NCI-H226 (cell line): ENCODE results near the gene CARMIL3.

ENCODE experiments used
- DNase-seq: peaks from one replicate; pipeline ENCODE4 v3.0.0-alpha.2; 2015

Gene CARMIL3

GRCh38 chr14:24062216-24062980, 10.6 kb downstream of the CARMIL3 start:
- no peak for DNase-seq

- no peak for DNase-seq
Observed at GRCh38 chr14:24063263-24063836, 11.5 kb downstream of the CARMIL3 start.

DNA sequence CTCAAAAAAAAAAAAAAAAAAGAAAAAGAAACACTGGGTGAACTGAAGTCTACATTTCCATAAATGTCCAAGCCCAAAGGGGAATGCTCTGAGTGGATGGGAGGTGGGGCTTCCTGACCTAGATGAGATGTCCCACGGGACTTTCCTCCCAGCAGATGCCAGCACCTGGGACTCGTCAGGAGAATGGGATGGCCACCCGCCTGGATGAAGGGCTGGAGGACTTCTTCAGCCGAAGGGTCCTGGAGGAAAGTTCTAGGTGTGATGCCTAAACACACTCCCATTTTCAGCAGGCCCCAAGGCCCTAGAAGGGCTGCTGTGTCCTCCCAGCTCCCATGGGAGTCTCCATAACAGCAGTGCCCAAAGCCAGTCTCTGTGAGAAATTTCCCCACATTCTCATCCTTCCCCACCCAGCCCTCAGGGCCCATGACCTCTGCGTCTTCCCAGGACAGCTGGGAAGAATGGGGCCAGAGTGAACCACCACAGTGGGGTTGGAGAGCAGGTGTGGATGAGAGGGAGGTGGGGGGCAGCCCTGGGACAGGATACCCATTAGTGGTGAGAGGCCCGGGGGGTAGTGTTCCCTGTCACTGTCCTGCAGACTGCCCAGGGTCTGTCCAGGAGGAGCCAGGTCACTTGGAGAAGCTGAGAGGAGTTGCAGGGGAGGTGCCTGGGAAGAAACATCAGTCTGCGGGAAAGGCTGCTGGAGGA, 12.4 kb downstream of the CARMIL3 start:
- no peak for DNase-seq

GRCh38 chr14:24064856-24065255, 13.0 kb downstream of the CARMIL3 start:
- no peak for DNase-seq

DNA sequence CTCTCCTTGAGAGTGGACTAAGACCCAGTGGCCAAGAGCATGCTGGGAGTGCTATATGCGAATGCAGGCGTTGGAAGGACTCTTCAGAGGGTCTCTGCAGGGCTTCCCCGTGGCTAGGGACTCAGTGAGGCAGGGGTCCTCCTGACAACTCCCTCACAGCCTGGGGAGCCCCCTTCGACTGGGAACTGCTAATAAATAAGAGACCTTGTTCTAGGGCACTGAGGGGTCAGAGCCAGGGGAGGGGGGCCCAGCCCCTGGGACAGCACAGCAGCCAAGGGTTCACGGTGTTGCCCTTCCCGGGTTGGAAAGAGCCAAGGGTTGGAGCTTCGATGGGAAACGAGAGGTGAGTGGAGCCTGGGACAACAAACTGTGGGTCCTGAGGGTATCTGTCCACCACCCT, 13.6 kb downstream of the CARMIL3 start:
- no peak for DNase-seq

DNA sequence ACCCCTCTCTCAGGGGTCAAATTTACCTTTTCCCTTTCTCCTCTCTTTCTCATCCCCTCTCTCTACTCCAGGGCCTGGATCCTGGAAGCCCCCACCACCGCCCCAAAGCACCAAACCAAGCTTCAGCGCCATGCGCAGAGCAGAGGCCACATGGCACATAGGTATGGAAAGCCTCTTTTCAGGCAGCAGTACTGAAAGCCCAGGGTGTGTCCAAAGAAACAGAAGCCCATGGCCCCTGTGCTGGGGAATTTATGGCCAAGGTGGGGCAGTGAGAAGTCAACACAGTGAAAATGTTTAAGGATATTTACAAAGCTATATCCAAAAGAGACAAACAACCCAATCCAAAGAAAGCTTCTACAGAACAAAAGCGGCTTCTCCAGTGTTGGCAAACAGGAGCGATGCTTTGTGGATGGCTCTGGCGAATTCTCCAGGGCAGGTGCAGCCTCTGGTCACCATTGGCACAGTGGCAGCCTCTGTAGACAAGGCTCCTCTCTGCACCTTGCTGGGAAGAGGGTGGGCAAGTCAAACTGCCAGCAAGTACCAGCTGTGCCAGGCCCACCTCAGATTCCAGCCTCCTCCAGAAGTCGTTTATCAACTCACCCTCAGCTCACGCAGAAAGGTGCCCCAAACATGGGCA, 14.8 kb downstream of the CARMIL3 start:
- no peak for DNase-seq

GRCh38 chr14:24067133-24068082, 15.6 kb downstream of the CARMIL3 start:
- DNase-seq, result no peak

- DNase-seq, result no peak
Observed at GRCh38 chr14:24068711-24069410, 17.1 kb downstream of the CARMIL3 start.

- DNase-seq, result no peak
Observed at GRCh38 chr14:24069411-24069735, 17.6 kb downstream of the CARMIL3 start.

DNA sequence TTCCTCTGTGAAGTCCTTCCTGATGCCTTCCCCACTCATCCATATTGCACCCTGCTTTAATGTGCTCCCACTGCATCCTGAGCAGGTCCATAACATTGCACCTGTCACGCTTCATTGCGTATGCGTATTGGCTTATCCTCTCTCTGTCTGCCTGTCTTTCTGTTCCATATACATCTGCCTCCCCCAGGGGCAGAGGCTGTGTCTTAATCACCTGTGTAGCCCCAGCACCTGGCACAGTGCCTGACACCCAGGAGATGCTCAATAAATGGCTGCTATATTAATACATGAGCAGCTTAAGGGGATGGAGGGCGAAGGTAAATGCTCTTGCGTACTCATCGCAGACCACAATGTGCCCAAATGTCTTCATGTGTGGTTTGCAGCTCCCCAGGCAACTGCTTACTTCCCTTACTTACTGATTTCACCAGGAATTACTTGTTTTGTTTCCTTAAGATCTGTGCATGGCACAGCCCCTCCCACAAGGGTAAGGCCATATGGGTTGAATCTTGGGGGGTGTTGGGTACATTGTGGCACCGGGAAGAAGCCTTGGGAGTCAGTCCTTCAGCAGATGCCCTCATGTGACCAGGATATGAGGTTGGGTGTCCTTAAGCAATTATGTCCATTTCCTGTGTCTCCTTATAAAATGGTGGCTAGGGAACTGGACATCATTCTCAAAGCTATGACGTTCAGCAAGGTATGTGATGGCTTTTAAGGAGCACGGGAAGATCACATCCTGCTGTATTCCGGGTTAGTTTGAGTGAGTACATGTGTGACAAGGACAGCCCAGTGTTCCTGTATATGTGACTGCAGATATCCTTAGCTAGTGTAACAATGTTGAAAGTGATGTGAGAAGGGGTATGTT, 18.7 kb downstream of the CARMIL3 start:
- no peak for DNase-seq

DNA sequence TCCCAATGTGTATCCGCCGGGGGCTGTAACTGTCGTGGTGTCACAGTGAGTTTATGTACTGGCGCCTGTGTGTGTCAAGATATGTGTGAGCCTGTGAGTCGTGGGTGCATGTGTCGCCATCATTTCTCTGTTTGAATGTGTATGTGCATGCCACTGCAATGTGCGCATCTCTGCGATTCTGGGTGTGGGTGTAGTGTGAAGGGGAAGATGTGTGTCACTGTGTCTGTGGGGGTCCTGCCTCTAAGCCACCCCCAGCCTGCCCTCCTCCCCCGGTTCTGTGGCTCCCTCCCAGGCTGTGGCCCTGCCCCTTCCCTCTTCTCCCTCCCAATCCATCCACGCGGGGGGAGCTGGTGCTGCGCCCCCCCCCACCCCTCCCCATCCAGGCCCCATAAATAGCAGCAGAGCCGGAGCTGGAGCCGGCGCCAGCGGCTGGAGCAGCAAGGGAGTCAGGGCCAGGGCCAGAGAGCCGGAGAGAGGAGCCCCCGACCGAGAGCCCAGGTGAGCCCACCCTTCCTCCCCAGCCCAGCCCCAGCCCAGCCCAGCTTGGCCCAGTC, 19.4 kb downstream of the CARMIL3 start, which contains the start of gene CPNE6:
TSS of gene CPNE6 (plus strand) at position 419 of the 554 bp plus-strand sequence. CDS start 1,375 bp downstream, outside the sequence.
- DNase-seq, result no peak

DNA sequence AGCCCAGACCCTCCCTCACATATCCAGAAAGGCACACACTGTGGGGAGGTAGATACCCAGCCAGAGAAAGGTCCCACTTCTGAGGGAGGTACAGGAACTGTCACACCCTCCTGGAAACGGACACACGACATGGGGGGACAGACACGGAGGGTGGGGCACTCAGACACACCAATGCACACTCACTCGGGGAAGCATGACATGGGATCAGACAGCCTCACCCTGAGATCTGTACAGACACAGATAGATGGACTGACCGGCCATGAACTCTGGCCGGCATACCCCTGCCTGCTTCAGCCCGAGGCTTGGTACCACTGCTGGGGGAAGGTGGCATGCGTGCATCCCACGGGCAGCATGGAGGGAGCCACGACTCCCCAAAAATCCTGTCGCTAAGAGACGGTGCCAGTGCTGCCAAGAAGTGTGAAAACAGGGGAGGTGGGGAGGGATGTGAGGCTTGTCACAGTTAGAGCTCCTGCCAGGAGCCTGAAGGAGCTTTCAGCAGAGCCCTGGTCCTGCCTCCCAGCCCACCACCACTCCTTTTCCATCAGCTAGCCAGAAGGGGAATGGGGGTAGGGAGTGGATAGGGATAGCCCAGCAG, 20.1 kb downstream of the CARMIL3 start:
- DNase-seq, result no peak

DNA sequence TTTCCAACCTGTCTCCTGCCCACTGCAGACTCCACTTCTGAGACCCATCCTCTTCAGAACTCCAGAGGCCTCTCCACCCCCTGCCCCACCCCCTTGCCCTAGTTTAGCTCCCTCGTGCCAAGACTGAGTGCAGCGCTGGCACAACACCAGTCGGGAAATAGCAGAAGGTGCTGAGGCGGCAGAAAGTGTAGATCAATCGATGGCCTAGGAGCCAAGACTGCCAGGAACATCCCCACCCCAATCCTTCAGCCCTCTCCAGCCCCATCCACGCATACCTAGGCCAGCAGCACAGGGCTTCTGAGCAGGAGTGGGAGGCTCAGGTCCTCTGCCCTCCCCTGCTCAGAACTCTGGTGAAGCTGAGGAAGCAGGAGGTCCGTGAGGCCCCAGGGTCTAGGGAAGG, 20.6 kb downstream of the CARMIL3 start:
- no peak for DNase-seq

DNA sequence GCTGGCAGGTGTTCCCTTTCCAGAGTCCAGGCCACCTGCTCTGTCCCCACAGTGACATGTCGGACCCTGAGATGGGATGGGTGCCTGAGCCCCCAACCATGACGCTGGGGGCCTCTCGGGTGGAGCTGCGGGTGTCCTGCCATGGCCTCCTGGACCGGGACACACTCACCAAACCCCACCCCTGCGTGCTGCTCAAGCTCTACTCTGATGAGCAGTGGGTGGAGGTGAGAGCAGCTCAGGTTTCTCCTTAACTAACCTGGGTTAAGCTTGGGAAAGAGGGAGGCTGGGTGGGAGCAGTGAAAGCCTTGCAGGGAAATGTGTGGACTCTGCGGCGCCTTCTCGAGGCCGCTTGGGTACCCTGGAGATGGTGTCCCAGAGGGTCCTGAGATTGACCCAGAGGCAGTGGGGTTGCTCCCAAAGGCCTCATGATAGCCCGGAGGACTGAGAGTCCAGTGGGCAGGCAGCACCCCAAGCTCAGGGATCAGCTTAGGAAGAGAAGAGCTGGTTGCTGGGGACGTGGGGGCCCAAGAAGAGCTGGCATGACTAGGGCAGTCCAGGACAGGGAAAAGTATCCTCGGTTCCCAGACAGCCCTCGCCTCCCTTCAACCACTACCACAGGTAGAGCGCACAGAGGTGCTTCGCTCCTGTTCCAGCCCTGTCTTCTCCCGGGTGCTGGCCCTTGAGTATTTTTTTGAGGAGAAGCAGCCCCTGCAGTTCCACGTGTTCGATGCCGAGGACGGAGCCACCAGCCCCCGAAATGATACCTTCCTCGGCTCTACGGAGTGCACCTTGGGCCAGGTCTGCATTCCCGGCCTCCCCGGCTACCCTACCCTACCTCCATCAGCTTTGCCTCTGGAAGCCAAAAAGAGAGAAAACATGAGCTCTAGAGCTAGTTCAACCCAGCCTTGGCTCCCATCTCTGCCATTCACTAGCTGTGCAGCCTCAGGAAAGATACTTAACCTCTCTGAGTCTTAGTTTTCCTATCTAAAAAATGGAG, 21.4 kb downstream of the CARMIL3 start:
- DNase-seq, result no peak

GRCh38 chr14:24074625-24075484, 23.0 kb downstream of the CARMIL3 start:
- no peak for DNase-seq

GRCh38 chr14:24075485-24076301, 23.9 kb downstream of the CARMIL3 start:
- no peak for DNase-seq

- DNase-seq, result no peak
Observed at GRCh38 chr14:24076302-24076601, 24.4 kb downstream of the CARMIL3 start.
